Trophoblast cell (in vitro differentiated cells and primary cell): ENCODE data around the gene DGKA.

Source experiments
- DNase-seq, 2 donors: peaks; one replicate each; pipeline ENCODE4 v3.0.0-alpha.2; 2016
- H2AFZ ChIP-seq: 2 replicates; pipeline ENCODE4 v1.6.1; 2013; ENCODE audit warnings: low read length, moderate library complexity, mild to moderate bottlenecking; ENCODE audit not compliant: insufficient read depth, poor library complexity
- H2AK5ac ChIP-seq: 2 replicates; pipeline ENCODE4 v1.6.1; 2013; ENCODE audit warnings: mild to moderate bottlenecking, low read length
- H2BK120ac ChIP-seq: 2 replicates; pipeline ENCODE4 v1.6.1; 2013; ENCODE audit warnings: low read length, mild to moderate bottlenecking, moderate library complexity; ENCODE audit not compliant: insufficient read depth, poor library complexity
- H2BK12ac ChIP-seq: 2 replicates; pipeline ENCODE4 v1.6.1; 2013; ENCODE audit warnings: mild to moderate bottlenecking, low read length, moderate library complexity
- H2BK5ac ChIP-seq: 2 replicates; pipeline ENCODE4 v1.6.1; 2013; ENCODE audit warnings: low read length, low read depth, moderate library complexity, mild to moderate bottlenecking; ENCODE audit not compliant: poor library complexity
- H3K14ac ChIP-seq: 2 replicates; pipeline ENCODE4 v1.6.1; 2013; ENCODE audit warnings: mild to moderate bottlenecking, low read length
- H3K18ac ChIP-seq: 2 replicates; pipeline ENCODE4 v1.6.1; 2013; ENCODE audit warnings: mild to moderate bottlenecking, low read length
- H3K23ac ChIP-seq: 2 replicates; pipeline ENCODE4 v1.6.1; 2013; ENCODE audit warnings: low read length
- H3K27ac ChIP-seq: 2 replicates; pipeline ENCODE4 v1.5.1; 2013; ENCODE audit warnings: low read depth, mild to moderate bottlenecking, inconsistent platforms, low read length, moderate library complexity
- H3K27me3 ChIP-seq: 2 replicates; pipeline ENCODE4 v1.6.1; 2013; ENCODE audit warnings: inconsistent platforms, mild to moderate bottlenecking, low read length, moderate library complexity; ENCODE audit not compliant: insufficient read depth
- H3K36me3 ChIP-seq, 2 experiments: 1 replicate in 1 of 2; 2 replicates in 1 of 2; pipeline ENCODE4 v1.6.1; 2013; ENCODE audit warnings: low read length in 2 of 2, mild to moderate bottlenecking in 2 of 2, moderate library complexity in 1 of 2; ENCODE audit not compliant: insufficient read depth in 2 of 2, control insufficient read depth in 1 of 2
- H3K4ac ChIP-seq: 2 replicates; pipeline ENCODE4 v1.6.1; 2013; ENCODE audit warnings: low read depth, mild to moderate bottlenecking, low read length, moderate library complexity
- H3K4me1 ChIP-seq, 2 experiments: 1 replicate in 1 of 2; 2 replicates in 1 of 2; pipeline ENCODE4 v1.6.1; 2013; ENCODE audit warnings: low read length in 2 of 2, mild to moderate bottlenecking in 2 of 2, moderate library complexity in 1 of 2; ENCODE audit not compliant: insufficient read depth in 2 of 2, control insufficient read depth in 1 of 2
- H3K4me2 ChIP-seq: 2 replicates; pipeline ENCODE4 v1.6.1; 2013; ENCODE audit warnings: inconsistent platforms, mild to moderate bottlenecking, low read length, moderate library complexity
- H3K4me3 ChIP-seq: 2 replicates; pipeline ENCODE4 v1.5.1; 2013; ENCODE audit warnings: mild to moderate bottlenecking, low read depth, low read length, inconsistent platforms
- H3K79me1 ChIP-seq: one replicate; pipeline ENCODE4 v1.6.1; 2013; ENCODE audit warnings: low read length
- H3K79me2 ChIP-seq: 2 replicates; pipeline ENCODE4 v1.6.1; 2013; ENCODE audit warnings: low read length, mild to moderate bottlenecking; ENCODE audit not compliant: control insufficient read depth, insufficient read depth, poor library complexity
- H3K9ac ChIP-seq: 2 replicates; pipeline ENCODE4 v1.6.1; 2013; ENCODE audit warnings: mild to moderate bottlenecking, low read length
- H3K9me3 ChIP-seq: 2 replicates; pipeline ENCODE4 v1.6.1; 2013; ENCODE audit warnings: low read depth, mild to moderate bottlenecking, control low read depth, inconsistent platforms, low read length; ENCODE audit not compliant: insufficient read depth
- H4K12ac ChIP-seq: 2 replicates; pipeline ENCODE4 v1.6.1; 2013; ENCODE audit warnings: low read depth, mild to moderate bottlenecking, low read length, moderate library complexity
- H4K8ac ChIP-seq: 2 replicates; pipeline ENCODE4 v1.6.1; 2013; ENCODE audit warnings: low read depth, mild to moderate bottlenecking, low read length, moderate library complexity
- H4K91ac ChIP-seq: one replicate; pipeline ENCODE4 v1.6.1; 2013; ENCODE audit warnings: low read depth, mild to moderate bottlenecking, low read length, moderate library complexity
- WGBS: extraction: QIAGEN DNeasy Blood & Tissue Kit; methylation state at CpG from one replicate; pipeline ENCODE4 v1.1.7; 2013; ENCODE audit warnings: missing lambda C conversion rate; ENCODE audit not compliant: insufficient read length, insufficient coverage; ENCODE audit errors: extremely low coverage; 5-methylcytosine and 5-hydroxymethylcytosine counted together

Gene DGKA

DNA sequence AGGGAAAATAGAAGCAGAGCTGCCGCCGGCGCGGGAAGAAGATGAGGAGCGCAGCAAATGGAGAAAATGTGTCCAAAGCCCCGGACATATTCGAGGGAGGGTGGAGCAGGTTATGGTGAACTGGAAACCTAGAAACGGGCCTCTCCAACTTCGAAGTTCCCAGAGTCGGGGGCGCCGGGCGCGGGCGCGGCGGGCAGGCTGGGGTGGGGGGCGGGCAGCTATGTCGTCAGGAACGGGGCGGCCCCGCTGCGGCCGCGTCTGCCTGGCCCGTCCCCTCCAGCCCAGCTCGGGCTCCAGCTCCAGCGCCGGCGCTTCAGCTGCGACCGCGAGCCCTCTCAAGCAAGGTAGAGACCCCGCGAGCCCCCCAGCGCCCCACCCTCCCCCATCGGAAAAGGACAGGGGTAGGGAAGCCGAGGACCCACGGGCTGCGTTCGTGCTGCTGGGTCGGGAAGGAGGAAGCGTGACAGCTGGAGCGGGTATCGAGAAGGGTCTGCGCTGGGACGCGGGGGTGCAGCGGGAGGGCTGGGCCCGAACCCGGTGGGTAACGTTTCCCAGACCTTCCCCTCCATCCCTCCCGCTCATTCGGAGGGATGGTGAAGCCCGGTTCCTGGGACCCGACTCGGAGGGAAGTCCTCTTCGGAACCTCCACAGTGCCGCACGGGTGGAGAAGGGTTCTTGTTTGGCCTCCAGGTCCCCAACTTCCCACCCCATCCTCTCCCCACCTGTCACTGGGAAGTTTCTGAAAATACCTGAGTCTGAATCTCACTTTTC, 1.0 kb downstream of the DGKA start:
- Histone ChIP-seq H2BK120ac (peak overlapping the region; percentile 79), H3K4me3 (peak overlapping the region; percentile 89), H3K23ac (no peak overlapping the region), H4K91ac (peak overlapping the region; percentile 74), H3K4me2 (peak overlapping the region; percentile 95), H2AFZ (peak overlapping the region; percentile 92), H4K8ac (peak overlapping the region; percentile 82), H3K9me3 (no peaks in the 10 kb centered on the region), H3K27me3 (no peaks in the 10 kb centered on the region), H3K27ac (peak overlapping the region; percentile 24), H2BK5ac (peak overlapping the region; percentile 39), H3K9ac (peak overlapping the region; percentile 71), H3K79me1 (peaks cover 18% of the 10 kb centered on the region), H3K14ac (peak overlapping the region; percentile 89), H2AK5ac (peak overlapping the region; percentile 87), H3K18ac (peak overlapping the region; percentile 94), H3K4me1 (peaks cover 14 to 22% of the 10 kb centered on the region in 2 experiments), H3K4ac (peak overlapping the region; percentile 56), H3K36me3 (peaks cover 2% of the 10 kb centered on the region in 2 experiments), H4K12ac (peak overlapping the region; percentile 82), H3K79me2 (peaks cover 8% of the 10 kb centered on the region), H2BK12ac (peak overlapping the region; percentile 59)
- WGBS, result no CpG with 5 or more reads among the region's 60 CpGs
- DNase-seq, result peak in 1 of 2 donors; percentile 7

GRCh38 chr12:55932551-55932910, 1.6 kb downstream of the DGKA start:
- Histone ChIP-seq H2BK120ac (no peak overlapping the region), H3K36me3 (peaks cover 2 to 6% of the 10 kb centered on the region in 2 experiments), H3K4me3 (peak overlapping the region; percentile 89), H3K27ac (no peak overlapping the region), H4K12ac (peak overlapping the region; percentile 67), H2AK5ac (no peak overlapping the region), H3K27me3 (no peaks in the 10 kb centered on the region), H3K9me3 (no peaks in the 10 kb centered on the region), H3K4me1 (peaks cover 14 to 22% of the 10 kb centered on the region in 2 experiments), H2BK12ac (no peak overlapping the region), H2AFZ (peak overlapping the region; percentile 55), H3K79me2 (peaks cover 4% of the 10 kb centered on the region), H3K23ac (no peak overlapping the region), H2BK5ac (no peak overlapping the region), H4K8ac (no peak overlapping the region), H3K79me1 (peaks cover 13% of the 10 kb centered on the region), H3K9ac (peak overlapping the region; percentile 71), H3K14ac (no peak overlapping the region), H3K4me2 (peak overlapping the region; percentile 95), H3K4ac (no peak overlapping the region), H3K18ac (no peak overlapping the region), H4K91ac (peak overlapping the region; percentile 74)
- no peak for DNase-seq
- WGBS, result no CpG with 5 or more reads among the region's 4 CpGs

DNA sequence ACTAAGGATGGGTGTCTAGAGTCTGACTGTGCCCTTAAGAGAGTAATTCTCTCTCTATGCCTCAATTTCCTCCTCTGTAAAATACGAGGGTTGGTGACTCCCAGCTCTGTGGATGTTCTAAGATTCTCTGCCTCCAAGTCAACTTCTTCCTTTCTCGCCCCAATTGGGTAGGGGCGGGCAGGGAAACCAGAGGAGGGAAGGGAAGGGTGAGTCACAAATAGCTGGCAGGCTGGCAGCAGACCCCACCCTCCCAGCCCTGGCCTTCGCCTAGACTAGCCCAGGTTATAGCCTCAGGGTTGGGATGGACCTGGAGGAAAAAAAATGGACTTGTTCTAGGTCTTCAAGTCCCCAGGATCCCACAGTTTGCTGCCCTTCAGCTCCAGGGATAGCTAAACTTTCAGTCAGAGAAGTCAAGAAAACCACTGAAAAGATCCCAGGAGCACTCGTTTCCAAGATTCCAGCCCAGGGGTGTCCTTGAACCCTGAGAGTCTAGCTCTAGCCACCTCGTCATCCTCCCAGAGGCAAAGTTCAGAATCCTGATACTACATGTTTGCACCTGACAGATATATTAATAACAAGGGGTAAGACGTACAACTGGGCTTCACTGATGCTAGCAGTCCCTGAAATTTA, 2.3 kb downstream of the DGKA start:
- no peak overlapping the region for H3K18ac ChIP-seq
- H3K4me2 ChIP-seq, result peak overlapping the region; percentile 19
- peaks cover 14 to 22% of the 10 kb centered on the region in 2 experiments for H3K4me1 ChIP-seq
- H3K27me3 ChIP-seq, result no peaks in the 10 kb centered on the region
- H3K23ac ChIP-seq, result no peak overlapping the region
- peak overlapping the region; percentile 58 for H3K27ac ChIP-seq
- no peak overlapping the region for H4K12ac ChIP-seq
- H4K91ac ChIP-seq, result peak overlapping the region; percentile 28
- peak overlapping the region; percentile 22 for H2AK5ac ChIP-seq
- H3K9me3 ChIP-seq, result no peaks in the 10 kb centered on the region
- H4K8ac ChIP-seq, result no peak overlapping the region
- no peak overlapping the region for H3K14ac ChIP-seq
- DNase-seq, result peak; percentile 45 to 61
- H3K4me3 ChIP-seq, result no peak overlapping the region
- H3K79me1 ChIP-seq, result peaks cover 9% of the 10 kb centered on the region
- peaks cover 2 to 6% of the 10 kb centered on the region in 2 experiments for H3K36me3 ChIP-seq
- H2BK5ac ChIP-seq, result no peak overlapping the region
- H2BK12ac ChIP-seq, result peak overlapping the region; percentile 47
- no peak overlapping the region for H3K9ac ChIP-seq
- no peak overlapping the region for H3K4ac ChIP-seq
- WGBS, result no CpG with 5 or more reads among the region's 7 CpGs
- no peak overlapping the region for H2BK120ac ChIP-seq
- peaks cover 2% of the 10 kb centered on the region for H3K79me2 ChIP-seq
- H2AFZ ChIP-seq, result no peak overlapping the region

- no peak overlapping the region for H3K4ac ChIP-seq
- no peak overlapping the region for H3K18ac ChIP-seq
- no peak overlapping the region for H3K4me3 ChIP-seq
- H2AK5ac ChIP-seq, result no peak overlapping the region
- no peak overlapping the region for H3K9ac ChIP-seq
- H3K14ac ChIP-seq, result no peak overlapping the region
- no peak overlapping the region for H4K91ac ChIP-seq
- no peak for DNase-seq
- H3K27me3 ChIP-seq, result no peaks in the 10 kb centered on the region
- no peak overlapping the region for H3K4me2 ChIP-seq
- H3K27ac ChIP-seq, result no peak overlapping the region
- no peaks in the 10 kb centered on the region for H3K9me3 ChIP-seq
- no CpG with 5 or more reads among the region's 1 CpG for WGBS
- H2AFZ ChIP-seq, result no peak overlapping the region
- H3K23ac ChIP-seq, result no peak overlapping the region
- no peak overlapping the region for H4K12ac ChIP-seq
- H2BK12ac ChIP-seq, result no peak overlapping the region
- H3K79me1 ChIP-seq, result peaks cover 9% of the 10 kb centered on the region
- H2BK5ac ChIP-seq, result no peak overlapping the region
- H3K79me2 ChIP-seq, result peaks cover 2% of the 10 kb centered on the region
- no peak overlapping the region for H2BK120ac ChIP-seq
- peaks cover 4 to 10% of the 10 kb centered on the region in 2 experiments for H3K36me3 ChIP-seq
- no peak overlapping the region for H4K8ac ChIP-seq
- peaks cover 14 to 22% of the 10 kb centered on the region in 2 experiments for H3K4me1 ChIP-seq
Observed at GRCh38 chr12:55933799-55934742, 3.1 kb downstream of the DGKA start.
